IPS-NIHi11 (cell line): ENCODE results near the gene GAB2.
"Not testable (repeated sequence)": the region's sequence is repeated elsewhere in the genome, so short reads cannot be mapped to it uniquely, and the experiment has no call there.

ENCODE experiments used
- DNase-seq: peaks from one replicate; pipeline ENCODE4 v3.0.0; 2012; ENCODE audit warnings: mixed read lengths, low spot score

GAB2 gene

GRCh38 chr11:78181185-78181584 lies 236.4 kb downstream of the GAB2 start:
- no peak for DNase-seq

- no peak for DNase-seq
Measured at GRCh38 chr11:78180751-78181150, 236.9 kb downstream of the GAB2 start.

- no peak for DNase-seq
Measured at GRCh38 chr11:78179459-78180071, 238.1 kb downstream of the GAB2 start.

GRCh38 chr11:78177216-78177615 lies 240.4 kb downstream of the GAB2 start:
- DNase-seq, result no peak

GRCh38 chr11:78176605-78177141 lies 240.9 kb downstream of the GAB2 start:
- DNase-seq, result no peak

- not testable (repeated sequence) for DNase-seq
Measured at GRCh38 chr11:78175862-78176261, 241.8 kb downstream of the GAB2 start.

- DNase-seq, result no peak
Measured at GRCh38 chr11:78171951-78172350, 245.7 kb downstream of the GAB2 start.

GRCh38 chr11:78170874-78171549 lies 246.6 kb downstream of the GAB2 start:
- DNase-seq, result no peak

- no peak for DNase-seq
Measured at GRCh38 chr11:78170413-78170812, 247.2 kb downstream of the GAB2 start.

GRCh38 chr11:78168539-78169477 lies 248.8 kb downstream of the GAB2 start:
- DNase-seq, result no peak

- DNase-seq, result no peak
Measured at GRCh38 chr11:78166855-78167469, 250.7 kb downstream of the GAB2 start.
